Bronchial epithelial cell (primary cell): ENCODE data around the gene CDC42. TPM values are rescaled to one million over a fixed set of nuclear protein-coding genes. Genes with fewer than 3 reads are reported as not detected.
"Not testable (repeated sequence)": the region's sequence is repeated elsewhere in the genome, so short reads cannot be mapped to it uniquely, and the experiment has no call there.

ENCODE experiments used
- DNase-seq: peaks from one replicate; pipeline ENCODE4 v3.0.0-alpha.2; 2010; ENCODE audit warnings: low read depth
- FAIRE-seq: peaks from 2 replicates; lab custom pipeline; 2011; peaks lifted over from hg19 to GRCh38; lab: Jason Lieb, UNC
- H3K27me3 ChIP-seq: 2 replicates; pipeline ENCODE4 v1.5.1; 2011; ENCODE audit warnings: low read length; ENCODE audit not compliant: control insufficient read depth, insufficient read depth
- H3K36me3 ChIP-seq: 2 replicates; pipeline ENCODE4 v1.5.1; 2011; ENCODE audit warnings: low read length; ENCODE audit not compliant: control insufficient read depth, insufficient read depth
- H3K4me3 ChIP-seq: 2 replicates; pipeline ENCODE4 v1.5.1; 2011; ENCODE audit warnings: mild to moderate bottlenecking, low read depth, low read length, control low read depth
- total RNA-seq: library from RNA; depleted of rRNA; stranded (reverse); fragments of >200 nt; gene quantifications from 2 replicates; pipeline ENCODE4 v1.2.1, GENCODE V29; 2014
- TF ChIP-seq, protein P1 (sequence below): IDR thresholded peaks from 2 replicates; pipeline ENCODE4 v1.5.1; 2011; ENCODE audit warnings: mild to moderate bottlenecking, moderate library complexity, low read length, control low read depth, inconsistent platforms; ENCODE audit not compliant: insufficient read depth, severe bottlenecking

CDC42 gene
- total RNA-seq, 1 donor from 2014 or later: 408 TPM

DNA sequence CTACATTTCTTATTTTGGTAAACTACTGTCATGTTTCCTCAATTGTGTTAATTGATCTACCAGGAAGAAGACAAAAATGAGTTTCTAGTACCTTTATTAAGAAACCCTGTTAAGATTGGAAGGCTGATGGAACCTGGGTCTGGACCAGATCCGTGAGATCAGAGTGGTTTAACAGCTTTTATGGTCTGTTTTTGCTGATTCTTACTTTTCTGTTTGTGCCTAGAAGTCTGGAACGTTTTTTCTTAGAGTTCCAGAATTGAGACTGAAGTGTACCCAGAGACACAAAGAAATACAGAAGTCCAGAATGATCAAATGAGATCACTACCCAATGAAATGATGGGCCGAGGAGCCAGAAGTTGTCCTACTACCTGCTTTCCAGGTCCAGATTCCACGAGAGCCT is 22.5 kb upstream of the CDC42 start:
- no peak for FAIRE-seq

DNA sequence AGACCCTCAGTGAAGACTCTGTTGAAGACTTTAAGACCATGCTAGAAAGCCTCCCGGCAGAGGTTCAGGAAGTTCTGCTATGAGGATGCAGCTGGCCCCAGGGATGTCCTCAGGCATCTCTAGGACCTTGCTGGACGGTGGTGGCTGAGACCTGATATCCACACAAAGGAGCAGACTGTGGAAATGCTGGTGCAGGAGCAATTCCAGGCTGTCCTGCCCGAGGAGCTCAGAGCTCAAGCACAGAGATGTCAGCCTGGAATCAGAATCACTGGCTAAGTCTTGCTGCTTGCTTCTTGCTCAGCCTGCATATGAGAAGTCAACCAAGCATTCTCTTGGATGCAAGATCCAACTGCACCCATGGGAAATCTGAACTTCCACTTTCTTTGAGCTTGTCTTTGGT is 22.0 kb upstream of the CDC42 start:
- Histone ChIP-seq H3K4me3 (no peak overlapping the region), H3K36me3 (no peaks in the 10 kb centered on the region), H3K27me3 (no peaks in the 10 kb centered on the region)
- TF ChIP-seq, protein P1, sequence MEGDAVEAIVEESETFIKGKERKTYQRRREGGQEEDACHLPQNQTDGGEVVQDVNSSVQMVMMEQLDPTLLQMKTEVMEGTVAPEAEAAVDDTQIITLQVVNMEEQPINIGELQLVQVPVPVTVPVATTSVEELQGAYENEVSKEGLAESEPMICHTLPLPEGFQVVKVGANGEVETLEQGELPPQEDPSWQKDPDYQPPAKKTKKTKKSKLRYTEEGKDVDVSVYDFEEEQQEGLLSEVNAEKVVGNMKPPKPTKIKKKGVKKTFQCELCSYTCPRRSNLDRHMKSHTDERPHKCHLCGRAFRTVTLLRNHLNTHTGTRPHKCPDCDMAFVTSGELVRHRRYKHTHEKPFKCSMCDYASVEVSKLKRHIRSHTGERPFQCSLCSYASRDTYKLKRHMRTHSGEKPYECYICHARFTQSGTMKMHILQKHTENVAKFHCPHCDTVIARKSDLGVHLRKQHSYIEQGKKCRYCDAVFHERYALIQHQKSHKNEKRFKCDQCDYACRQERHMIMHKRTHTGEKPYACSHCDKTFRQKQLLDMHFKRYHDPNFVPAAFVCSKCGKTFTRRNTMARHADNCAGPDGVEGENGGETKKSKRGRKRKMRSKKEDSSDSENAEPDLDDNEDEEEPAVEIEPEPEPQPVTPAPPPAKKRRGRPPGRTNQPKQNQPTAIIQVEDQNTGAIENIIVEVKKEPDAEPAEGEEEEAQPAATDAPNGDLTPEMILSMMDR: no peak
- DNase-seq (no peak), FAIRE-seq (no peak)

More for the DNA sequence above, 22.5 kb upstream of the CDC42 start:
- Histone ChIP-seq H3K4me3 (no peak overlapping the region), H3K27me3 (no peaks in the 10 kb centered on the region), H3K36me3 (no peaks in the 10 kb centered on the region)
- no peak for DNase-seq
- TF ChIP-seq, protein P1: no peak

DNA sequence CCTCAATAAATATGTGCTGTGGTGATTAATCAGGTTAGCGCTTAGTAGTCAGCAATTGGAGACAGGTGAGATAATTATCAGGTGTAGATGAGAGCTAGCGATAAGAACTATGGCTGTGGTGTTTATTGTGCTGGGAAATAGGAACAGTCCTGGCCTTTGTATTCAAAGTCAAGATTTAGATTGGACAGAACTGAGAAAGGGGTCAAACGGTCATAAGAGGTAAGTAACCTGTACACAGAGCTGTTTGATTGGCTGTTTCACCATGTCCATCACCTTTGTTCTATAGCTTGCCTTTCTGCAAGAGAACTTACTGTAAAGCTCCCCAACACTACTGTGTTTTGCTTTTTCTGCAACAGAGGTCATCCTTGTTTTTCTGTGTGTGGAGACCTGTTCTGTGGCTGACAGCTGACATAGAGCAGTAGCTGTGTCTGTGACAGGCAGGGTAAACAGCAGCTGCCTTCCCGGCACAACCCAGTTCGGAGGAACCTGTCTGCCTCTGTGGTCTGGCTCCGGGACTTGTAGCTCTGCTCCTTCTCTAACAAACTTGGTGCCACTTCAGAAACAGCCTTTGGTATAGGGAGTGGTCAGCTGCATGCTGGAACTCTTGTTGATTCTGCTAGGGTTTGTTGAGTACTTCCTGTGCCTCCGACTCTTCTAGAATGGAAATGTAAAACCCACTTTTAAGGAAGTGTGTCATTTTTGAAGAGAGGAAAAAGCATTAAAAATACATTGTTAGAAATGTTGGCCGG is 21.1 kb upstream of the CDC42 start:
- no peak overlapping the region for H3K4me3 ChIP-seq
- DNase-seq (no peak), FAIRE-seq (no peak)
- H3K36me3 ChIP-seq: no peaks in the 10 kb centered on the region
- TF ChIP-seq, protein P1: no peak
- no peaks in the 10 kb centered on the region for H3K27me3 ChIP-seq

DNA sequence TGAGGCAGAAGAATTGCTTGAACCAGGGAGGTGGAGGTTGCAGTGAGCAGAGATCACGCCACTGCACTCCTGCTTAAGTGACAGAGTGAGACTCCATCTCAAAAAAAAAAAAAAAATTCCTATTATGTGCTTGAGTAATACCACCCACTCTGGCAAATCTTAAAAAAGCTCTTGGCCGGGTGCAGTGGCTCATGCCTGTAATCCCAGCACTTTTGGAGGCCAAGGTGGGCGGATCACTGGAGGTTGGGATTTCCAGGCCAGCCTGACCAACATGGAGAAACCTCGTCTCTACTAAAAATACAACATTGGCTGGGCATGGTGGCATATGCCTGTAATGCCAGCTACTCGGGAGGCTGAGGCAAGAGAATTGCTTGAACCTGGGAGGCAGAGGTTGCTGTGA is 17.7 kb upstream of the CDC42 start:
- DNase-seq, FAIRE-seq, H3K4me3 ChIP-seq, H3K36me3 ChIP-seq, H3K27me3 ChIP-seq: not testable (repeated sequence)

DNA sequence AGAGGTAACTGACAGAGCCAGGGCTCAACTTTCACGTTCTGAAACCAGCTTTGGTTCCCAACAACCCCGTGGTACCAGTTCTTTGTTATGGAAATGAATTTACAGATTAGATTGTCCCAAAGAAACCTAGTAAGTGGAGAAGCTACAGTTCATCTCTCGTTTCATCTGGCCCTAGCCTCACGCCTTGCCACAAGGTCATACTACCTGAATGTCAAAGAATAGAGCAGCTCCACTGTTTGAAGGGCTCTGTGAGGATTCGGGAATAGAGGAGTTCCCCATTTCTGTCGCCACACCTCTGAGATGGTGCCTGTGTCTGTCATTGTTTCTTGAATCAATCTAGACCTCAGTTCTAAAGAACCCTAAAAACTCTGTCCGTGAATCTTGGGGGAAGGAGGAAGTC is 15.0 kb upstream of the CDC42 start:
- no peaks in the 10 kb centered on the region for H3K27me3 ChIP-seq
- FAIRE-seq (no peak), DNase-seq (no peak)
- H3K4me3 ChIP-seq: no peak overlapping the region
- TF ChIP-seq, protein P1: no peak
- H3K36me3 ChIP-seq: no peaks in the 10 kb centered on the region

DNA sequence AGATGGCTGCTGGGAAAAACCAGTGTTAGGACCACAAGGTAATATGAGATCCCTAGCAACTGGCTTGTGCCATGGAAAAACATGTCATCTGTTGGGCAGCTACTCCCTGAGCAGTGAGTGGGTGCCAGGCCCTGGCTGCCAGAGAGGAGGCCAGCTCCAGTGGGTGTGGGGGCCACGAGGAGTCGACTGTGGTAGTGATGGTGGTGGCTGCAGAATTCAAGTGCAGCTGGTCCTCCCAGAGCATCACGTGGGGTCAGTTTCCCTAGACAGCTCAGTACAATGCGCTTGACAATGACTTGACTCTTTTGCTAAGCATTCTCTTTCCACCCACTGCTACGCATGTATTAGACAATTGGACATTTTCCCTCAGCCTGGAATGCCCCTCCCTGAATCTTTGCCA is 14.5 kb upstream of the CDC42 start:
- H3K27me3 ChIP-seq: no peaks in the 10 kb centered on the region
- TF ChIP-seq, protein P1: no peak
- H3K4me3 ChIP-seq: no peak overlapping the region
- FAIRE-seq: no peak
- no peaks in the 10 kb centered on the region for H3K36me3 ChIP-seq
- no peak for DNase-seq
